ENCODE results near the gene CCL7. TPM values are rescaled to one million over a fixed set of nuclear protein-coding genes. Genes with fewer than 3 reads are reported as not detected.
"Not testable (repeated sequence)": the region's sequence is repeated elsewhere in the genome, so short reads cannot be mapped to it uniquely, and the experiment has no call there.

The CCL7 gene
- total RNA-seq = not detected

- Mint-ChIP-seq H3K4me3 (no peak within 1 kb of the TSS), H3K4me1 (ENCODE audit: low read depth) (no peaks in the 10 kb centered on the region), H3K27me3 (ENCODE audit: low read depth) (peaks cover 57% of the 10 kb centered on the region), H3K27ac (no peak within 1 kb of the TSS), H3K9me3 (no peaks in the 10 kb centered on the region), H3K36me3 (ENCODE audit: insufficient read depth in 2 of 2) (no peaks in the 10 kb centered on the region)
- no peak for DNase-seq
- ATAC-seq (replicated peaks in 1 of 2) = no peak
These were observed at the start of gene CCL7 for GRCh38 chr17:34269969-34270368. CCL7 (plus strand) TSS chr17:34270221; CDS start chr17:34270291, 70 bp downstream.

- ATAC-seq (replicated peaks in 1 of 2) (no peak), DNase-seq (no peak)
- Mint-ChIP-seq H3K36me3 (ENCODE audit: insufficient read depth in 2 of 2) (peaks cover 0 to 5% of the 10 kb centered on the region in 2 donors), H3K4me1 (ENCODE audit: low read depth) (no peaks in the 10 kb centered on the region), H3K9me3 (no peaks in the 10 kb centered on the region), H3K27ac (no peak overlapping the region), H3K4me3 (no peak overlapping the region), H3K27me3 (ENCODE audit: low read depth) (peaks cover 55% of the 10 kb centered on the region)
These were observed 49.1 kb upstream of the CCL7 start for GRCh38 chr17:34220752-34221395.

- no peak overlapping the region for H3K4me3 Mint-ChIP-seq
- peaks cover 0 to 3% of the 10 kb centered on the region in 2 donors for H3K36me3 Mint-ChIP-seq (ENCODE audit: insufficient read depth in 2 of 2)
- H3K27me3 Mint-ChIP-seq (ENCODE audit: low read depth) = peaks cover 60% of the 10 kb centered on the region
- no peaks in the 10 kb centered on the region for H3K9me3 Mint-ChIP-seq
- H3K27ac Mint-ChIP-seq = no peak overlapping the region
- DNase-seq = no peak
- H3K4me1 Mint-ChIP-seq (ENCODE audit: low read depth) = no peaks in the 10 kb centered on the region
- ATAC-seq (replicated peaks in 1 of 2) = no peak
These were observed 48.6 kb upstream of the CCL7 start for GRCh38 chr17:34221411-34221810.

- Mint-ChIP-seq H3K27me3 (ENCODE audit: low read depth) (peaks cover 57% of the 10 kb centered on the region), H3K4me1 (ENCODE audit: low read depth) (no peaks in the 10 kb centered on the region), H3K27ac (no peak overlapping the region), H3K4me3 (no peak overlapping the region), H3K36me3 (ENCODE audit: insufficient read depth in 2 of 2) (peaks cover 0 to 3% of the 10 kb centered on the region in 2 donors), H3K9me3 (no peaks in the 10 kb centered on the region)
- DNase-seq (no peak), ATAC-seq (replicated peaks in 1 of 2) (no peak)
These were observed 47.1 kb upstream of the CCL7 start for GRCh38 chr17:34222722-34223497.

- Mint-ChIP-seq H3K27ac (no peak overlapping the region), H3K9me3 (peaks cover 2 to 3% of the 10 kb centered on the region in 2 donors), H3K4me3 (no peak overlapping the region), H3K36me3 (ENCODE audit: insufficient read depth in 2 of 2) (peaks cover 2 to 4% of the 10 kb centered on the region in 2 donors), H3K4me1 (ENCODE audit: low read depth) (no peaks in the 10 kb centered on the region), H3K27me3 (ENCODE audit: low read depth) (peaks cover 57% of the 10 kb centered on the region)
- ATAC-seq (replicated peaks in 1 of 2) = no peak
- DNase-seq = no peak
These were observed 45.0 kb upstream of the CCL7 start for GRCh38 chr17:34225046-34225445.

GRCh38 chr17:34226011-34226743, 43.8 kb upstream of the CCL7 start:
- Mint-ChIP-seq H3K4me3 (no peak overlapping the region), H3K4me1 (ENCODE audit: low read depth) (no peaks in the 10 kb centered on the region), H3K36me3 (ENCODE audit: insufficient read depth in 2 of 2) (peaks cover 2 to 4% of the 10 kb centered on the region in 2 donors), H3K9me3 (peaks cover 3 to 5% of the 10 kb centered on the region in 2 donors), H3K27me3 (ENCODE audit: low read depth) (peaks cover 57% of the 10 kb centered on the region), H3K27ac (no peak overlapping the region)
- no peak for ATAC-seq (replicated peaks in 1 of 2)
- no peak for DNase-seq

- Mint-ChIP-seq H3K9me3 (peaks cover 3 to 5% of the 10 kb centered on the region in 2 donors), H3K4me1 (ENCODE audit: low read depth) (no peaks in the 10 kb centered on the region), H3K27me3 (ENCODE audit: low read depth) (peaks cover 57% of the 10 kb centered on the region), H3K4me3 (no peak overlapping the region), H3K27ac (no peak overlapping the region), H3K36me3 (ENCODE audit: insufficient read depth in 2 of 2) (peaks cover 2 to 4% of the 10 kb centered on the region in 2 donors)
- DNase-seq (no peak), ATAC-seq (replicated peaks in 1 of 2) (no peak)
These were observed 43.3 kb upstream of the CCL7 start for GRCh38 chr17:34226744-34227034.

GRCh38 chr17:34227293-34227692, 42.7 kb upstream of the CCL7 start:
- DNase-seq; H3K36me3 Mint-ChIP-seq (ENCODE audit: insufficient read depth in 2 of 2); H3K9me3 Mint-ChIP-seq; H3K4me3 Mint-ChIP-seq; H3K4me1 Mint-ChIP-seq (ENCODE audit: low read depth); ATAC-seq (replicated peaks in 1 of 2); H3K27ac Mint-ChIP-seq: not testable (repeated sequence)
- peaks cover 55% of the 10 kb centered on the region for H3K27me3 Mint-ChIP-seq (ENCODE audit: low read depth)

GRCh38 chr17:34227707-34228106, 42.3 kb upstream of the CCL7 start:
- ATAC-seq (replicated peaks in 1 of 2) (no peak), DNase-seq (no peak)
- Mint-ChIP-seq H3K4me3 (no peak overlapping the region), H3K27me3 (ENCODE audit: low read depth) (peaks cover 51% of the 10 kb centered on the region), H3K4me1 (ENCODE audit: low read depth) (no peaks in the 10 kb centered on the region), H3K9me3 (peaks cover 3 to 5% of the 10 kb centered on the region in 2 donors), H3K36me3 (ENCODE audit: insufficient read depth in 2 of 2) (peaks cover 2 to 4% of the 10 kb centered on the region in 2 donors), H3K27ac (no peak overlapping the region)

GRCh38 chr17:34228781-34229180, 41.2 kb upstream of the CCL7 start:
- peaks cover 2 to 4% of the 10 kb centered on the region in 2 donors for H3K36me3 Mint-ChIP-seq (ENCODE audit: insufficient read depth in 2 of 2)
- no peak overlapping the region for H3K27ac Mint-ChIP-seq
- H3K9me3 Mint-ChIP-seq = peaks cover 3 to 5% of the 10 kb centered on the region in 2 donors
- no peak overlapping the region for H3K4me3 Mint-ChIP-seq
- no peak for DNase-seq
- ATAC-seq (replicated peaks in 1 of 2) = no peak
- no peaks in the 10 kb centered on the region for H3K4me1 Mint-ChIP-seq (ENCODE audit: low read depth)
- peaks cover 58% of the 10 kb centered on the region for H3K27me3 Mint-ChIP-seq (ENCODE audit: low read depth)

- peaks cover 3 to 5% of the 10 kb centered on the region in 2 donors for H3K9me3 Mint-ChIP-seq
- no peak for ATAC-seq (replicated peaks in 1 of 2)
- H3K4me1 Mint-ChIP-seq (ENCODE audit: low read depth) = no peaks in the 10 kb centered on the region
- peaks cover 2 to 4% of the 10 kb centered on the region in 2 donors for H3K36me3 Mint-ChIP-seq (ENCODE audit: insufficient read depth in 2 of 2)
- H3K4me3 Mint-ChIP-seq = no peak overlapping the region
- no peak overlapping the region for H3K27ac Mint-ChIP-seq
- DNase-seq = no peak
- peaks cover 58% of the 10 kb centered on the region for H3K27me3 Mint-ChIP-seq (ENCODE audit: low read depth)
These were observed 39.7 kb upstream of the CCL7 start for GRCh38 chr17:34230342-34230741.

GRCh38 chr17:34234616-34235015, 35.4 kb upstream of the CCL7 start:
- no peaks in the 10 kb centered on the region for H3K4me1 Mint-ChIP-seq (ENCODE audit: low read depth)
- DNase-seq = no peak
- no peak for ATAC-seq (replicated peaks in 1 of 2)
- peaks cover 38% of the 10 kb centered on the region for H3K27me3 Mint-ChIP-seq (ENCODE audit: low read depth)
- peaks cover under 1 to 1% of the 10 kb centered on the region in 2 donors for H3K36me3 Mint-ChIP-seq (ENCODE audit: insufficient read depth in 2 of 2)
- H3K4me3 Mint-ChIP-seq = no peak overlapping the region
- no peak overlapping the region for H3K27ac Mint-ChIP-seq
- H3K9me3 Mint-ChIP-seq = peaks cover 1 to 4% of the 10 kb centered on the region in 2 donors

GRCh38 chr17:34235389-34236028, 34.5 kb upstream of the CCL7 start:
- H3K27me3 Mint-ChIP-seq (ENCODE audit: low read depth) = peaks cover 35% of the 10 kb centered on the region
- ATAC-seq (replicated peaks in 1 of 2) (no peak), DNase-seq (no peak)
- H3K4me3 Mint-ChIP-seq = no peak overlapping the region
- H3K36me3 Mint-ChIP-seq (ENCODE audit: insufficient read depth in 2 of 2) = no peaks in the 10 kb centered on the region
- peaks cover 0 to 3% of the 10 kb centered on the region in 2 donors for H3K9me3 Mint-ChIP-seq
- H3K27ac Mint-ChIP-seq = no peak overlapping the region
- H3K4me1 Mint-ChIP-seq (ENCODE audit: low read depth) = no peaks in the 10 kb centered on the region
